Nephron progenitor cell (in vitro differentiated cells): ENCODE measurements around the gene SORCS2.

Experiments used
- DNase-seq: peaks from one replicate; pipeline ENCODE4 v3.0.0; 2021
- H3K27ac Mint-ChIP-seq: 2 replicates; pipeline ENCODE4 v1.8.0; 2021; ENCODE audit warnings: mild to moderate bottlenecking, moderate library complexity, mixed read lengths
- H3K27me3 Mint-ChIP-seq: 2 replicates; pipeline ENCODE4 v1.8.0; 2021; ENCODE audit warnings: mild to moderate bottlenecking, low read depth, mixed read lengths; ENCODE audit not compliant: poor library complexity
- H3K36me3 Mint-ChIP-seq: 2 replicates; pipeline ENCODE4 v1.8.0; 2021; ENCODE audit warnings: low read depth, mixed read lengths
- H3K4me1 Mint-ChIP-seq: 2 replicates; pipeline ENCODE4 v1.8.0; 2021; ENCODE audit warnings: mixed read lengths
- H3K4me3 Mint-ChIP-seq: 2 replicates; pipeline ENCODE4 v1.8.0; 2021; ENCODE audit warnings: mild to moderate bottlenecking, moderate library complexity, mixed read lengths
- H3K9me3 Mint-ChIP-seq: 2 replicates; pipeline ENCODE4 v1.8.0; 2021; ENCODE audit warnings: mild to moderate bottlenecking, moderate library complexity, mixed read lengths
- CTCF ChIP-seq: fragments of 200-600 bp; sonication (generic); IDR thresholded peaks from 2 replicates; pipeline ENCODE4 v1.5.0; 2021; ENCODE audit warnings: antibody characterized with exemption

Gene SORCS2

GRCh38 chr4:7439699-7440098 lies 247.4 kb downstream of the SORCS2 start:
- DNase-seq = no peak
- H3K4me1 Mint-ChIP-seq = peaks cover 46% of the 10 kb centered on the region
- no peak overlapping the region for H3K4me3 Mint-ChIP-seq
- H3K9me3 Mint-ChIP-seq = peaks cover 20% of the 10 kb centered on the region
- peaks cover 6% of the 10 kb centered on the region for H3K36me3 Mint-ChIP-seq
- no peak for TF ChIP-seq CTCF
- H3K27me3 Mint-ChIP-seq = peaks cover 8% of the 10 kb centered on the region
- no peak overlapping the region for H3K27ac Mint-ChIP-seq

GRCh38 chr4:7441201-7441600 lies 248.9 kb downstream of the SORCS2 start:
- no peak for DNase-seq
- peaks cover 8% of the 10 kb centered on the region for H3K27me3 Mint-ChIP-seq
- peaks cover 6% of the 10 kb centered on the region for H3K36me3 Mint-ChIP-seq
- peaks cover 20% of the 10 kb centered on the region for H3K9me3 Mint-ChIP-seq
- peaks cover 45% of the 10 kb centered on the region for H3K4me1 Mint-ChIP-seq
- H3K4me3 Mint-ChIP-seq = no peak overlapping the region
- H3K27ac Mint-ChIP-seq = no peak overlapping the region
- no peak for TF ChIP-seq CTCF

GRCh38 chr4:7442574-7443162 lies 250.3 kb downstream of the SORCS2 start:
- TF ChIP-seq CTCF = no peak
- Mint-ChIP-seq H3K4me3 (no peak overlapping the region), H3K36me3 (peaks cover 6% of the 10 kb centered on the region), H3K9me3 (peaks cover 20% of the 10 kb centered on the region), H3K27ac (no peak overlapping the region), H3K4me1 (peaks cover 50% of the 10 kb centered on the region), H3K27me3 (peaks cover 13% of the 10 kb centered on the region)
- DNase-seq = no peak

GRCh38 chr4:7444314-7444713 lies 252.0 kb downstream of the SORCS2 start:
- no peak for DNase-seq
- H3K9me3 Mint-ChIP-seq = peaks cover 9% of the 10 kb centered on the region
- no peak overlapping the region for H3K4me3 Mint-ChIP-seq
- H3K27ac Mint-ChIP-seq = no peak overlapping the region
- peaks cover 50% of the 10 kb centered on the region for H3K4me1 Mint-ChIP-seq
- no peak for TF ChIP-seq CTCF
- peaks cover 20% of the 10 kb centered on the region for H3K27me3 Mint-ChIP-seq
- H3K36me3 Mint-ChIP-seq = peaks cover 3% of the 10 kb centered on the region

GRCh38 chr4:7444731-7445130 lies 252.4 kb downstream of the SORCS2 start:
- TF ChIP-seq CTCF = no peak
- Mint-ChIP-seq H3K9me3 (peaks cover 8% of the 10 kb centered on the region), H3K4me1 (peaks cover 54% of the 10 kb centered on the region), H3K36me3 (no peaks in the 10 kb centered on the region), H3K4me3 (no peak overlapping the region), H3K27ac (no peak overlapping the region), H3K27me3 (peaks cover 24% of the 10 kb centered on the region)
- DNase-seq = no peak

GRCh38 chr4:7447236-7447635 lies 254.9 kb downstream of the SORCS2 start:
- H3K9me3 Mint-ChIP-seq = peaks cover 4% of the 10 kb centered on the region
- no peaks in the 10 kb centered on the region for H3K36me3 Mint-ChIP-seq
- H3K27ac Mint-ChIP-seq = no peak overlapping the region
- no peak for DNase-seq
- peaks cover 46% of the 10 kb centered on the region for H3K4me1 Mint-ChIP-seq
- peaks cover 21% of the 10 kb centered on the region for H3K27me3 Mint-ChIP-seq
- no peak for TF ChIP-seq CTCF
- H3K4me3 Mint-ChIP-seq = no peak overlapping the region
